ENCODE results near the gene SEPTIN5.

DNA sequence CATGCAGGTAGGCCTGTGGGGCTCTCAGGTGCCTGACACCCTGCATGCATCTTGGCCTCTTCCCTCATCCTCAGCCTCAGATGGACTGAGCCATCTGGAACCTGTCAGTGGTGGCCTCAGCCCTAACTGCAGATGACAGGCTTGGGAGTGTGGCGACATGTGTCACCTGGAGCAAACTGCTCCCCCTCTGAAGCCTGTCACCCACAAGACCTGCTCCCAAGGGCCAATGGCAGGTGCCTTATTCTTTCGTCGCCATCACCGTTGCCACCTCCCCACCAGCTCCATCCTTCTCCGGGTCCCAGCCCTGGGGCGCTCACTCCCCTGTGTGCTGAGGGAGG, 3.6 kb upstream of the SEPTIN5 start:
- TF ChIP-seq EZH2 (IDR thresholded peaks at IDR 0.05; ENCODE audit: borderline replicate concordance, low read depth, low read length, poor library complexity, severe bottlenecking): no peak
- TF ChIP-seq, protein P1, sequence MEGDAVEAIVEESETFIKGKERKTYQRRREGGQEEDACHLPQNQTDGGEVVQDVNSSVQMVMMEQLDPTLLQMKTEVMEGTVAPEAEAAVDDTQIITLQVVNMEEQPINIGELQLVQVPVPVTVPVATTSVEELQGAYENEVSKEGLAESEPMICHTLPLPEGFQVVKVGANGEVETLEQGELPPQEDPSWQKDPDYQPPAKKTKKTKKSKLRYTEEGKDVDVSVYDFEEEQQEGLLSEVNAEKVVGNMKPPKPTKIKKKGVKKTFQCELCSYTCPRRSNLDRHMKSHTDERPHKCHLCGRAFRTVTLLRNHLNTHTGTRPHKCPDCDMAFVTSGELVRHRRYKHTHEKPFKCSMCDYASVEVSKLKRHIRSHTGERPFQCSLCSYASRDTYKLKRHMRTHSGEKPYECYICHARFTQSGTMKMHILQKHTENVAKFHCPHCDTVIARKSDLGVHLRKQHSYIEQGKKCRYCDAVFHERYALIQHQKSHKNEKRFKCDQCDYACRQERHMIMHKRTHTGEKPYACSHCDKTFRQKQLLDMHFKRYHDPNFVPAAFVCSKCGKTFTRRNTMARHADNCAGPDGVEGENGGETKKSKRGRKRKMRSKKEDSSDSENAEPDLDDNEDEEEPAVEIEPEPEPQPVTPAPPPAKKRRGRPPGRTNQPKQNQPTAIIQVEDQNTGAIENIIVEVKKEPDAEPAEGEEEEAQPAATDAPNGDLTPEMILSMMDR (conservative IDR thresholded peaks at IDR 0.05; ENCODE audit: low read depth, low read length): no peak

Measured in A673 (cell line).